ENCODE data around the gene DYNLL2.
A peak's percentile ranks its signal among the peaks of the same experiment; 100 is the strongest.
"Not testable (repeated sequence)": the region's sequence is repeated elsewhere in the genome, so short reads cannot be mapped to it uniquely, and the experiment has no call there.

Gene DYNLL2

DNA sequence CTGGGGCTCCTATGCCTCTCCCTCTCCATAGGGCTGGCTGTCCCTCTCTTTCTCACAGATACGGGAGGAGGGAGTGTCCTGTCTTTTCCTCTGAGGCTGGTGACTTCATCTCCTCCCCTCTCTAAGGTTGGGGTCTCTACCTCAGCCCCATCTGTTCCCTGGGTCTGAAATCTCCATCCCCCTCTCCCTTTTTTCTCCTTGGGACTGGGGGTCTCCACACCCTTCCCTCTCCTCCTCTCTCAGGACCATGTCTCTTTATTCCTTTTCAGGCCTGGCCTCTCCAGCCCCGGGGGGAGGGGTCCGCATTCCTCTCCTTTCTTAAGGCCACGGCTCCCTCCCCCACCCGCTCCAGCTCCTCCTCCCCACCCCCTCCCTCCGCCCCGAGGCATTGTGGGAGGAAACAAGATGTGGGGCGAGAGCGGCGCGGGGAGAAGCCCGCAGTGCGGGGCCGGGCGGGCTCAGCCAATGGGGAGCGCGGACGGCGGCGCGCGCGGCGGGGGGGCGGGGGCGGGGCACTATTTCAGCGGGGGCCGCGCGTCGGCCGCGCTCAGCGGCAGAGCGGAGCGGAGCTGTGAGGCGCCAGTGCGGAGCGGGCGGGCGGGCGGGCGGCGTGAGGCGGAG, at the start of gene DYNLL2:
TSS of gene DYNLL2 (plus strand) at position 550 of the 621 bp plus-strand sequence. CDS start 3,672 bp downstream, outside the sequence.
- DNase-seq: peak; percentile 95

DNA sequence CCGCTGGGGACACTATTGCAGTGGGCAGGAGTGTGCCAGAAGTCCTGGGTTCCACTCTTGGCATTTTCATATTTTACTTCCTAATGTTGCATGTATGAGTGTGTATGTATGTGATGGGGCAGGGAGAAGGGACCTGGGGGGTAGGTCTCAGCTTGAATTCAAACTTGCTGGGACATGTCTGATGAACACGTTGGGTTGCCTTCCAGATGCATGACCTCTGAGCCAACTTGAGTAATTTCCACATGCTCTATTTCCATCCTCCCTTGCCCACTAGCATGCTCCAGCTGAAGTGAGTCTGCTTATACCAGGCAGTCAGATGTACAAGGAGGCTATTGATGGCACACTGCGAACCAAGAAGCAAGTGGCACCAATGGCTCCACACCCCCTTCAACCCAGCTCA, 43.2 kb upstream of the DYNLL2 start:
- DNase-seq: no peak

DNA sequence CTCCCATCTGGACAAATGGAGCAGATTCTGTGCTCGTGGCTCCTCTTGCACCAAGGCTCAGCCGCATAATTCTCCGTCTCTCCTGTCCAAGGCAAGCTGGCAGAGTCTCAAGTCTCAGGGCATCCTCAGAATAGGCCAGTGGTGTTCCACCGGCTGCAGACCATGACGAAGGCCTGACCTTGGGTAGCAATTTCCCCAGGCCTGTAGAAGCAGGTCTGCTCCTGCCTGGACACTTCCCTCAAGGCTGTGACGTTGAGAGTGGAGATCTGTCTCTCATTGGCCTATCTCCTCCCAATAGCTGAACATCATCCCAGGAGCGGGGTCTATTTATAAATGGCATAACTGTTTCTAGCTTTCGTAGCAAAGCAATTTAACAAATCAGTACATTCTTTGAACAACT, 42.8 kb upstream of the DYNLL2 start:
- DNase-seq: no peak

DNA sequence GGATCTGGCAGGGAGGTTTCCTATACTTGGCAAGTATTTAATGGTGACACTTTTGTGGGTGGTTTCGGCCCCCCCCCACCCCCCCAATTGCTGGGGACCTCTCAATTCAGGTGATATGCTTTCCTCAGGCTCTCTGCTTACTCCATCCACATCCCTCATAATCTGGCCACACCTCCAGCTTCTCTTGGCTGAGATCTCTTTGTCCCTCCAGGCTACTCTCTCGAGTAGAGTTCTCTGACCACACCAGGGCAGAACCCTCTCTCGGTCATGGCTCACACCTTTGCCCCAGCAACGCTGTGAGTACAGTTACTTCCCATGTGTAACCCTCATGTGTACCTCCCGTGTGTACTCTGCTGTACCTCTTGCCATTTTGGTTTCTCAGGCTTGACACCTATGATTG, 42.1 kb upstream of the DYNLL2 start:
- no peak for DNase-seq

DNA sequence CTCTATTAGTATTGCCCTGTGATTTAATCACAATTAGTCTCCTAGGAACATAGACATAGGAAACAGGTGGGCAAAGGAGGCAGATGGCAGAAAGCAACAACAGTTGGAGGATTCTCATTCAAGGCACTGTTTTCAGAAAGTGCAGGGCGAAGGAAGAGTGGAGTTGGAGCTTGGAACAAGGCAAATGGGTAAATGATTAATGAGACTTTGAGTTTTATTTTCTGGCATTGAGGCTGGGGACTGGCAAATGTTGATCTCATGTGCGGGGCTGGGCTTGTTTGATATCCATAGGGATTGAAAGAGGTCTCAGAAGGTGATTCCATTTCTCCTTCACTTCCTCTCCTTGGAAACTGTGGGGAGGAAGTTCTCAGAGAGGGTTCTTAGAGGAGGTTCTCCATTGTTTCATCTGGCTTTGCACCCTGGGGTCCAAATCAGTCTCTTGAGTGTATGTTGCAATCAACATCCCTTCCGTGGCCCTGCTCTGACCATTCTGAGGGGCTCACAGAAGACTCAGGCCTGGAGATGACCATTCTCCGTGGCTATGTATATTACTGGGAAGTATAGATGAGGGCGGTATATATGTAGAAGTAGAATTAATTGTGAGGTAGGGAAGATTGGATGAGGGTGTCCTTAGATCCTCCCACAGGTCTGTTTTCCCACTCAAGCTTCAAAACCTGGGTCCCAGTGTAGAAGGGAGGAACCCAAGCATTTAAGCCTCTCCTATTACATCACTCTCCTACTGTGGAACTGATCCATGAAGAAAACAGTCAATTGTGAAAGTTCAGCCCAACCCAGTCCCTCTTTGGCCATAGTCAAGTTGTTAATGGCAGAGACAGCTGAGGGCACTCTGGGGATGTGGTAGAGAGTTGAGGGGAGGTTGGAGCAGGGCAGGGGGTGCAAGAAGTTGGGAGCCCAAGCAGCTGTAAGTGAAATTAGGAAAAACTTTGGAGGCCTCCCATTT, 39.7 kb upstream of the DYNLL2 start:
- DNase-seq: no peak

DNA sequence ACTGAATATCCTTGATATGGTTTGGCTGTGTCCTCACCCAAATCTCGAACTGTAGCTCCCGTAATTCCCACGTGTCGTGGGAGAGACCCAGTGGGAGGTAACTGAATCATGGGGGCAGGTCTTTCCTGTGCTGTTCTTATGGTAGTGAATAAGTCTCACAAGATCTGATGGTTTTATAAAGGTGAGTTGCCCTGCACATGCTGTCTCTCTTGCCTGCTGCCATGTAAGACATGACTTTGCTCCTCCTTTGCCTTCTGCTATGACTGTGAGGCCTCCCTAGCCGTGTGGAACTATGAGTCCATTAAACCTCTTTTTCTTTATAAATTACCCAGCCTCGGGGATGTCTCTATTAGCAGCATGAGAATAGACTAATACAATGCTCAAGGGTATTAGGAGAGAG, 39.0 kb upstream of the DYNLL2 start:
- not testable (repeated sequence) for DNase-seq

DNA sequence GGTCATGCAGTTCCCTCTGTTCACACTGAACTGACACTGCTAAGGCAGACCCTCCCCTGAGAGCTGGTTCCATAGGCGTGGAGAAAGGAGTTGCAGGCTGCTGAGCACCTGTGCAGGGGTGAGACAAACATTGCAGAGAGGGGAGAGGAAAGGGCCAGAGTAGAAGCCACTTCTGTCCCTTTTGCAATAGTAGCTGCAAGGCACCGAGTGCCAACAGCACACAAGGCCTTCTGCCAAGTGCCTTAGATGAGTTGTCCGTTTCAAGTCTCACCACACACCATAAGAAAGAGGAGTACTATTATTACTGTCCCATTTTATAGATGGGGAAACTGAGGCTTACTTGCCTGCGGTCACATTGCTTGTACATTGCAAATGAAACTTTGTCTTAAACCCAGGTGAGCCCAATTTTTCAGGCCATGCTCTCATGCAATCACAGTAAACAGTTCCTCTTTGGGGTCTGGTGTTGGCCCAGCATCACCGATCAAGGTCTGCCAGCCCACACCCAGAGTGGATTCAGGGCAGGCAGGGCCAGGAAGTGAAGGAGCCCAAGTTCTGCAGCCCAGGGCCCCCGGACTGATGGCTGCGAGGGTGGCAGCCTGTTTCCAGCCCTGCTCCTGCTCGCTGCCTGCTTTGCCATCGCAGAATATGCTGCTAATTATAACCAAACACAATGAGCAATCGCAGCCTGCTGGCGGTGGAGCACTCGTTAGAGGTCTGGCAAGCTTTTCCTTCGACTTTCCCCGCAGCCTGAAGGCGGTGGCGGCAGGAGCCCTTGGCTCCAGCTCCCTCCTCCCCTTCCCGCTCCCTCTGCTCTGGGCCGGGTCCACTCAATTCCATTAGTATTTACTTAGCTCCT, 36.8 kb upstream of the DYNLL2 start:
- DNase-seq: no peak

DNA sequence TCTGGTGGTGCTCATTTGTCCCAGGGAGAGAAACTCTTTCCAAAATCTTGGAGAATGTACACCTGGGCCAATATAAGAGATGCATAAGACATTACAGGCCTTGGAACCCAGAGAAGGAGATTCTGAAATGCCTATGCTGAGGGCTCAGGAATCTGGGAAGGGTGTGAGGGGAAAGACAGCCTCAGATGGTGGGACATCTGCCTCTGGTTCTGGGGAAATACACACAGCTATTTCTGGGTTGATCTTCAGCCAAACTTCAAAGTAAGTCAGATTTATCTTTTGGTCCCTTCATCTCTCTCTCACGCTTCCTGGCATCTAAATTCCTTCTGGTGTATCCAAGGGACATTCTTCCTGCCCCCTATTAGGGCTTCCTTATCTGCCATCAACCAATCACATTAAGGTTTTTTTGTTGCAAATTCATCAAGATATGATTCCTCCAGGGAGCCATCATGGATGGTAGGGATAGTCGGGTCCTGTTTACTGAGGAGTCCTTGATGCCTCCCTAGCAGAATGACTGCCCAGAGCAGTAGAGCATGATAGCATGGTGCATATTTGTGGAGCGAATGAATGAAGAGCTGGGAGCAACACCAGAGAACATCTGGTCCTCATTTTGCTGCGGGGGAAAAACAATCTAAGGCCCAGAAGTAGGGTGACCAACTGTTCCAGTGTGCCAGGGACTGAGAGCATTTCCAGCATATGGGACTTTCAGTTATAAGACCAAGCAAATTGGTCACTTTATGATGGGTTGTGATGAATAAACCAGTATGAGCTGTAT, 35.7 kb upstream of the DYNLL2 start:
- DNase-seq: no peak

DNA sequence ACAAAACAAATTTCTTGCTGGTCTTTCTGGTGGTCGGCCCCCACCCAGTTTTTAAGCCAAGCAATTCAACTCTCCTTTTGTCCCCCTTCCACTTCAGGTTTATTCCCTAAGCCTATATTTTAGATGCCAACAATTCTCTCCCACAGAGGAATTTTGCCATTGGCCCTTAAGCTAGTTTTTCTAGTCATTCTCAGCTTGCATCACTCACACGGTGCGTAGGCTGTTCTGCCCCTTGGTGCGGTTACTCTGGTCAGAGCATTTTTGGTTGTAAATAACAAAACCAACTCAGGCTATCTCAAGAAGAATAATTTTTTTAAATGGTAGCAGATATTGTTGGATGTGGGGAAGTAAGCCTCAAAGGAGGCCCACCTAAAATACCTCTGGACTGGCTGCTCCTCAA, 33.7 kb upstream of the DYNLL2 start:
- no peak for DNase-seq

DNA sequence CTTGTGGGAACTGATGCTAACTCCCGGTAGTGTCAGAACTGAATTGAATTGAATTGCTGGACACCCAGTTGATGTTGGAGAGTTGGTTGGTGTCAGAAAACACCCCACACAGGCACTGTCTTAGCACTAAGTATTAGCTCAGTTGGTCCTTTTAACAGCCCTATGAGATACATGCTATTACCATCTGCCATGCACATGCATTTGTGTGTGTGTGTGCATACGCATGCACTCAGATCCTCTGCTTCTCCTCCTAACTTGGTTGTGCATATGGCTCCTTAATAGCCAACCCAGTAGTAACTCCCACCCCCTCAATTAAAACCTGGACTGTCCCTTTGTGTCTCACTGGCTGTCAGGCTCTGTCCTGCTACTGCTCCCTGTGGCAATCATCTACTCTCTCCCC, 32.3 kb upstream of the DYNLL2 start:
- no peak for DNase-seq

DNA sequence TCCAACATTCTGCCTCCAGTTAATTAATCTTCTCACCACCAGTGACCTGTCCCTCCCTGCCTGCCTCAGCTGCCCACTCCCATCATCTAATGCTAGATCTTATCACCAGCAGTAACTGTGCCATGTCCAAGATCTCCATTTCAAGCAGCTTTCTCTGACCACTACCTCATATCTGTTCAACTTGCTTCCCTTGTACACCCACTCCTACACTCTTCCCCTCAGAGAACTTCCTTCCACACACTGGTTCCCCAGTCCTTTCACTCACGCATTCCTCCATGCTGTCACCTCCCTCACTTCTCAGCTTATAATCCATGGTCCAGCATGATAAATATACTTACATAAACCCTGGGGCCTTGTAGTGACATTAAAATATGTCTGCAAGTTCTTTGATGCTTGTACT, 31.8 kb upstream of the DYNLL2 start:
- no peak for DNase-seq

DNA sequence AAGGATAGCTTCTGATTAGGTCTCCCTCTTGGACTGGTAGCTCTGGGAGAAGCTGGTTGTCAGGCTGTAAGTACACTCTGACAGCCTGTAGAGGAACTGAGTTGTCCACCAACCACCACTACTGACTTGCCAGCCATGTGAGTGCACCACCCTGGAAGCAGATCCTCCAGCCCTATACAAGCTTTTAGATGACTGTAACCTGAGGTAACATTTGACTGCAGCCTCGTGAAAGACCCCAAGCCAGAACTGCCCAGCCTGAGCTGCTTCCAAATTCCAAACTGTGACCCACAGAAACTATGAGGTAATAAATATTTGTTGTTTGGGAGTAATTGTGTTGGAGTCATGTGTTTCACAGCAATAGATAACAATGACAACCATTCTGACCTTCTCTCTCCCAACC, 30.8 kb upstream of the DYNLL2 start:
- no peak for DNase-seq

DNA sequence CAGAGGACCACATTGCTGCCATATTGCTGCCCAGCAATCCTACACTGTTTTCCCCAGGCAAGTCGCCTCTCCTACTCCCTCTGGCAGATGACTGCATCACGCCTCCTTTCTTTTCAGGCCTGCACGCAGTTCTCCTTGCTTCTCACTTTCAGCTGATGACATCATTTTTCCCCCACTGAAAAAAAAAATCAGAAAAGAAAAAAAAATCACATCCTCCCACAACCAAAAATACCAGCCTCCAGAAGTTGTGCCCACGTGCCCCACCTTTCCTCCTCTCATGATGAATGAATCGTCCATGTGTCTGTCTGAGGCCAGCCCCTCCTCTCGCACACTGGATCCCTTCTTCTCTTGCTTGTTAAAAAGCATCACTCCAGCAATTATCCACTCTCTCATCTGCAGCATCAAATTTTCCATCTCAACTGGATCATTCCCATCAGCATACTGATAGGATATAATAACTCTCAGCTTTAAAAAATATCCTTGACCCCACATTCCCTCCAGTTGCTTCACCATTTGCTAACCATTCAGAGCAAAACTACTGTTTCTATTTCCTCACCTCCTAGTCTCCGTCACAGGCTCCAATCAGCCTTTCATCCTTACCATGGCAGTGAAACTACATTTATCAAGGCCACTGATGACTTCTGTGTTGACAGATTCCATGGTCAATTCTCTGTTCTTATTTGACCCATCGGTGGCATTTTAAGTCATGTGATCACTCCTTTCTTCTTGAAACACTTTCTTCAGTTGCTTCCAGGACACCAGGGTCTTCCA, 30.1 kb upstream of the DYNLL2 start:
- no peak for DNase-seq

DNA sequence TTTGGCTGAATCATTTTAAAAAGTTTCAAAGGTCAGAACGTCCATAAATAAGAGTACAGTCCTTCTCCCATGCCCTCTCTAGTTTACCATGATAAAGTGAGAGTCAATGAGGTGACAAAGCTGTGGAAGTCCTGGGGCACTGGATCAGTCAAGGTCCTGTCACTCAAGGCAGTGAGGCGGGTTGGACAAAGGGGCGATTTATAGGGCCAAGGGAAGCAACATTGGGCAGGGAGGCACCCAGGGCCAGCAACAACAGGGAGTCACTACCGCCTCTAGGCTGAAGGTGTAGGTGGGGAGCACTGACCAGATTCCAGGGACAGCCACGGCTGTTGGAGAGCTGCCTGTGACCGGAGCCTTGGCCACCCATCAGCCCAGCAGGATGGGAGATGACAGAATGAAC, 28.6 kb upstream of the DYNLL2 start:
- no peak for DNase-seq

DNA sequence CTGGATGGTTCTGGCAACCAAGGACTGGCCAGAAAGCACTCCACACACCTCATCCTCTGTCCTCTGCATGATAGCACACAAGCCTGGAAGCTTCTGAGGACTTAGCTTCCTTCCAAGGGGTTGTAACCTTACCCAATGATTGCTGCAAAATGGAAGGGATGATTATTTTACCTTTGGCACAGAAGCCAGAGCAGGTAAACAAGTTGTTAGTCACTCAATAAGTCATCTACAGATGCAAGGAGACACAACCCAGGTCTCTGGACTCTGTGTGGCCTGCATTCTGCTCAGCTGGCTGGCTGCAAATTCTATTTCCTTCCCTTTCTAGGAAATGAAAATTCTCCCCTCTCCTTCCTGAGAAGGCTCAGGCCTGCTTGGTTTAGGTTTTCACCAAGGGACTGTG, 26.7 kb upstream of the DYNLL2 start:
- no peak for DNase-seq

DNA sequence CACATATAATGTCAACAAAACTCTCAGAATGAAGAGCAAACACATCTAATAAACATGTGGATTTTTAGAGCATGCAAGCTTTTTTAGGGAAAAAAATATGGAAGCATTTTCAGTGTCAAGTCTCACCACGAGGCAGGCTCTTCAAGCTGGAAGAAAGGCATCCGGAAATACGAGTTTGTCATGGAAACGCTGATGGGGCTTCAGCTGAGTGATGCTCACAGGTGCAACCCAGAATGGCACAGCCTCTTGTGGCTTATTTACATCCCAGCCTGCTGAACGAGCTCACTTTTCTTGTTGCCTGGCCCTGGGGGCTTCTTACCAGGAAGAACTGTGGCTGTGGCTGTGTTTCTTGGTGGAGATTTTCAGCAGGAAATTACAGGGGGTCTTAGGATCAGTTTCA, 24.1 kb upstream of the DYNLL2 start:
- peak; percentile 40 for DNase-seq

DNA sequence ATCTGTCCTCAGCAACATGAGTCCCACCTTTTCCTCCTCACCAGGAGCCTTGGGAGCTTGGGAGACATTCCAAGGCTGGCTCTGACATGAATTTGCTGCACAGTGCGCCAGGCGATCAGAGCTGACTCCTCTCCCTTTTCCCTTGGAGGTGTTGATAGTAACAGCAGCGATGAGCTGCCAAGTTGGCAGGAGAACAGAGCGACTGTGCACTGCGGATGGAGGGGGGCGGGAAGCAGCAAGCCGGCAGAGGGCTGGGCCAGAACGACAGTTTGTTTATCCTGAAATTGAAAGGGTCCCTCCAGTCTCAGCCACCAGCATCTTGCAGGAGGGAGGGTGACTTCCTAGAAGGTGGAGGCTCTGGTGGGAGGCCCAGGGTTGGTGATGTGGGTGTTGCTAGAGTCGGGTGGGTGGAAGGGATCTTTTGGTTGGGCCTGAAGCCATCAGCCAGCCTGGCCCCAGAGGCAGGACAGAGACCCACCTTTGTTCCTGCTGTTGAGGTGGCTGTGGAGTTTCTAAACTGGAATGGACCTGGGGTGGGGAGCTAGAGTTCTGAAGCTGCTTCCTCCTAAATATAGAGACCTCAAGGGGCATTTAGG, 22.5 kb upstream of the DYNLL2 start:
- peak; percentile 60 for DNase-seq

DNA sequence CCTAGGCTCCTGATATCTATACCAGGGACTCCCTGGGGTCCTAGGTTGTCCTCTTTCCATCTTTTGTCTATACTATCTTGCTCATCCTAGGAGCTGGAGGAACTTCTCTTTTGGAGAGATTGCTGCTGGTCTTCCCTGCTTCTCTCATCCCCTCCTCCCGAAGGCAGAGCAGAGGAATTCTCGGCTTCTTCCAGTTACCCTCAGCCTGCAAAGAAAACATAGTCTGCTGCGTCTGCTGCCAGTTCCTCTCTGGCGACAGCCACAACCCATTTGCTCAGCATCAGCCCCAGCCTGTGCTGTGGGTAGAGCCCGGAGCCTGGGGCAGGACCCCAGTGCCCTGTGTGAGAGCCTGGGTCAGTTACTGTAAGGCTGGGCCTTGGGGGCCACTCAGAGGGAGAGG, 21.5 kb upstream of the DYNLL2 start:
- DNase-seq: no peak

DNA sequence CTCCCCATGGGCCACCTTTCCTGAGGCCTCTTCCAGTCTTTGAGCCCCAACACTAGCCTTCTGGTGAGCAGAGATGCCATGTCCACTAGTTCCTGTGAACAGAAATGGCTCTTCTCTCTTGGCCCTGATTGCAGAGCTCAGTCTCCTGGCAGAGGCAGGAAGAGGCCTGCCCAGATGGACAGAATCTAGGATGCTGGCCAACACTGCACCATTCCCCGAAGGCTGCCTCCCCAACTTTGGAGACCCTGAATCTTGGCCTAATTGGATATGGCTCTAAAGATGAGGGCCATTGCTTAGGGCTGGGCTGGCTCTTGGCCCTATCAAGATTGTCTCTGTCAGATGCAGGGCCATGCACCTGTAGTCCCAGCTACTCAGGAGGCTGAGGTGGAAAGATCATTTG, 18.0 kb upstream of the DYNLL2 start:
- no peak for DNase-seq

DNA sequence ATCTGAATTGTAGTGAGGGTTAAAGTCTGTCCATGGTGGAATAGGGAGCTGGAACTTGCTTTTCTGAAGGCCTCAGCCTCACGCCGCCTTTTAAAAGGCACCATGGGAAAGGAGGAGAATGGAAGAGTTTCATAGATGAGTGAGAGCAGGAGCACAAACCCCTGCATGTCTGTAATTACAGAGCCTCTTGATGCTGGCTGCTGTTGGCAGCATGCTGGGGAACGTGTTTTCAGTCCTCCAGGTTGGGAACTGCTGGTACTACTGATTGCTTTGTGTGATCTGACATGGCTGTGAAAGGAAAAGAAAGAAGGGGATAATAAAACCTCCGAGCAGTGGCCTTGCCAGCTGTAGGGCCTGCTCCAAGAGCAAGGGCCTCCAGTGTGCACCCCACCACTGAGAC, 16.8 kb upstream of the DYNLL2 start:
- no peak for DNase-seq

DNA sequence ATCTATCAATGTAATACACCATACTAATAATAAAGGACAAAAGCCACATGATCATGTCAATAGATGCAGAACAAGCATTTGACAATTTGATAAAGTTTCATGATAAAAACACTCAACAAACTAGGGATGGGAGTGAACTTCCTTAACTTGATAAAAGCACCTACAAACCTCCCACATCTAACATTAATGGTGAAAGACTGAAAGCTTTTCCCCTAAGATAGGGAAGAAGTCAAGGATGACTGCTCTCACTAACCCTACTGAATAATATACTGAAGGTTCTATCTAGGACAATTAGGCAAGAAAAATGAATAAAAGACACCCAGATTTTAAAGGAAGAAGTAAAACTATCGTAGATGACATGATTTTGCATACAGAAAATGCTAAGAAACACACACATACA, 10.4 kb upstream of the DYNLL2 start:
- DNase-seq: no peak
